Measurements from ENCODE around the gene MISP3.

MISP3 gene

GRCh38 chr19:14096272-14096992, 23.8 kb downstream of the MISP3 start:
- H3K27ac ChIP-seq, result no peak overlapping the region
- DNase-seq (ENCODE audit: low read depth, low spot score), result no peak

- H3K27ac ChIP-seq, result no peak overlapping the region
- DNase-seq (ENCODE audit: low read depth, low spot score), result no peak
Measured at GRCh38 chr19:14097532-14098151, 25.1 kb downstream of the MISP3 start.

GRCh38 chr19:14101003-14101545, 28.5 kb downstream of the MISP3 start:
- H3K27ac ChIP-seq, result no peak overlapping the region
- DNase-seq (ENCODE audit: low read depth, low spot score), result no peak

GRCh38 chr19:14102102-14102696, 29.6 kb downstream of the MISP3 start:
- DNase-seq (ENCODE audit: low read depth, low spot score), result no peak
- no peak overlapping the region for H3K27ac ChIP-seq

GRCh38 chr19:14102756-14103155, 30.2 kb downstream of the MISP3 start:
- DNase-seq (ENCODE audit: low read depth, low spot score), result no peak
- no peak overlapping the region for H3K27ac ChIP-seq

GRCh38 chr19:14103310-14103709, 30.7 kb downstream of the MISP3 start:
- no peak overlapping the region for H3K27ac ChIP-seq
- DNase-seq (ENCODE audit: low read depth, low spot score), result no peak

- no peak for DNase-seq (ENCODE audit: low read depth, low spot score)
- no peak overlapping the region for H3K27ac ChIP-seq
Measured at GRCh38 chr19:14105680-14106079, 33.1 kb downstream of the MISP3 start.

- H3K27ac ChIP-seq, result no peak overlapping the region
- DNase-seq (ENCODE audit: low read depth, low spot score), result no peak
Measured at GRCh38 chr19:14106840-14107239, 34.3 kb downstream of the MISP3 start.

GRCh38 chr19:14107581-14108461, 35.2 kb downstream of the MISP3 start:
- no peak overlapping the region for H3K27ac ChIP-seq
- no peak for DNase-seq (ENCODE audit: low read depth, low spot score)

- no peak overlapping the region for H3K27ac ChIP-seq
- no peak for DNase-seq (ENCODE audit: low read depth, low spot score)
Measured at GRCh38 chr19:14110650-14111049, 38.1 kb downstream of the MISP3 start.

- no peak overlapping the region for H3K27ac ChIP-seq
- DNase-seq (ENCODE audit: low read depth, low spot score), result no peak
Measured at GRCh38 chr19:14111486-14111885, 38.9 kb downstream of the MISP3 start.

- no peak overlapping the region for H3K27ac ChIP-seq
- DNase-seq (ENCODE audit: low read depth, low spot score), result no peak
Measured at GRCh38 chr19:14112051-14112808, 39.6 kb downstream of the MISP3 start.

GRCh38 chr19:14112809-14113385, 40.3 kb downstream of the MISP3 start:
- DNase-seq (ENCODE audit: low read depth, low spot score), result no peak
- H3K27ac ChIP-seq, result no peak overlapping the region

- DNase-seq (ENCODE audit: low read depth, low spot score), result no peak
- H3K27ac ChIP-seq, result no peak overlapping the region
Measured at GRCh38 chr19:14113762-14114414, 41.3 kb downstream of the MISP3 start.

- no peak overlapping the region for H3K27ac ChIP-seq
- no peak for DNase-seq (ENCODE audit: low read depth, low spot score)
Measured at GRCh38 chr19:14114439-14114838, 41.9 kb downstream of the MISP3 start.

- H3K27ac ChIP-seq, result no peak overlapping the region
- DNase-seq (ENCODE audit: low read depth, low spot score), result no peak
Measured at GRCh38 chr19:14114854-14115253, 42.3 kb downstream of the MISP3 start.

- no peak for DNase-seq (ENCODE audit: low read depth, low spot score)
- no peak overlapping the region for H3K27ac ChIP-seq
Measured at GRCh38 chr19:14115756-14116155, 43.2 kb downstream of the MISP3 start.

- no peak for DNase-seq (ENCODE audit: low read depth, low spot score)
- no peak overlapping the region for H3K27ac ChIP-seq
Measured at GRCh38 chr19:14116525-14116917, 43.9 kb downstream of the MISP3 start.
